GM21619 (cell line): Measurements from ENCODE around the gene SNX27.
"Not testable (repeated sequence)": the region's sequence is repeated elsewhere in the genome, so short reads cannot be mapped to it uniquely, and the experiment has no call there.

Experiments
- ATAC-seq: cut with Tn5 transposase; IDR thresholded peaks from one replicate; pipeline ENCODE4 v1.9.1; 2021; ENCODE audit not compliant: unreplicated experiment

Gene SNX27

DNA sequence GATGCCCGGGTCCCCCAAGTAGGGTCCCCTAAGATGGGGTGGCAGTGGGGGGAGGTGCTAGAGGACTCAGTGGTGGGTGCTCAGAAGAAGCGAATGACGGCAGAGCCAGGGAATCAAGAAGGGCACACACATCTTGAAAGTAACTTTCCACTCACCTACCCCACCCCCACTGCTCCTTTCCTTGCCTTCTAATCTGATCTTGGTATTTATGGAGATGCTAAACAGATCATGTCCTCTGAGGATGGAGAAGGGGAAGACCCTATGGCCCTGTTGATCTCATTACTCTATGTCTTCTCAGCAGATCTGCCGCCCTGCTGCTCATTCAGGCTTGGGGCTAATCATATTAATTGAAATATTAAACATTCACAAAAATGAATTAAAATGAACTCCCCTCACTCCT is 106.8 kb downstream of the SNX27 start:
- no peak for ATAC-seq

- ATAC-seq, result no peak
These were observed 108.3 kb downstream of the SNX27 start for GRCh38 chr1:151720125-151720524.

- ATAC-seq, result no peak
These were observed 108.7 kb downstream of the SNX27 start for GRCh38 chr1:151720554-151720953.

GRCh38 chr1:151720974-151721787 is 109.3 kb downstream of the SNX27 start, which contains the start of gene RIIAD1:
Gene RIIAD1, plus strand, starts transcription at chr1:151721522. Its CDS starts 15 bp downstream, at chr1:151721537.
- no peak for ATAC-seq

GRCh38 chr1:151721788-151722510 is 110.1 kb downstream of the SNX27 start:
- no peak for ATAC-seq

- ATAC-seq, result no peak
These were observed 112.0 kb downstream of the SNX27 start for GRCh38 chr1:151723726-151724370.

GRCh38 chr1:151728151-151729054 is 116.6 kb downstream of the SNX27 start:
- ATAC-seq, result no peak

DNA sequence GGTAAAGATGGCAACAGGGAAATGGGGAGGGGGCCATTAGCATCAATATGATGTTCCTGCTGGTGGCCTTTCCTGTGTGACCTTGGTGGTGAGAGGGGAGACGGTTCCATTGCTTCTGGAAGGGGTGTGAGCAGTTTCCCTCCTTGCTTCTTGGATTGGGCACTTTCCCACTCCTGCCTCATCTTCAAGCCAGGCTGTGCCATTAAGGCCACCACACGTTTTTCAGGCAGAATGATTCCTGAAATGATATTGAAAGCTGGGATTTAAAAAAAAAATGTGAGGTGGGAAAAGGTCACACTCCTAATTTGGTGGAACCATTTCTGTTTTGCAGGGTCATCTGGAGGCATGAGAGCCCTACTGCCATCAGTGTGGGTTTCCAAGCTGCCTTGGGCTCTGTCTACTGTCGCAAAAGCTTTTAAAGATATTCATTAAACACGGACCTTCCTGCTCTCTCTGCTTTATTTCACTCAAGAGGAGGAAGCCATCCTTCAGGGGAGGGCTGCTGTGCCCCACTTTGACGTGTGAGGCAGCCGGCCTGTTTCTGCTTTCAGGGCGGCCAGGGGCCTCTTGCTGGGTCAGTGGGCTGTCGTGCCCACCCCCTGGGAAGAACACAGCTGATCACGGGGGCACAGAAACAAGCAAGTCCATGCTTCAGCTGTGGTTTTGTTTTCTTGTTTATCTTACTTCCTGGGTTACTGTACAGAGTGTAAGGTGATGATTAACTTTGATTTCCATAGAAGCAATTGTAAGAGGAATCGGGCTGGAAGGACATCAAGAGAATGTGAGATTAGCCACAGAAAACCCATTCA is 117.5 kb downstream of the SNX27 start:
- no peak for ATAC-seq

GRCh38 chr1:151729966-151730291 is 118.1 kb downstream of the SNX27 start:
- no peak for ATAC-seq

- ATAC-seq, result no peak
These were observed 121.3 kb downstream of the SNX27 start for GRCh38 chr1:151733126-151733525.

- not testable (repeated sequence) for ATAC-seq
These were observed 122.1 kb downstream of the SNX27 start for GRCh38 chr1:151733995-151734394.

DNA sequence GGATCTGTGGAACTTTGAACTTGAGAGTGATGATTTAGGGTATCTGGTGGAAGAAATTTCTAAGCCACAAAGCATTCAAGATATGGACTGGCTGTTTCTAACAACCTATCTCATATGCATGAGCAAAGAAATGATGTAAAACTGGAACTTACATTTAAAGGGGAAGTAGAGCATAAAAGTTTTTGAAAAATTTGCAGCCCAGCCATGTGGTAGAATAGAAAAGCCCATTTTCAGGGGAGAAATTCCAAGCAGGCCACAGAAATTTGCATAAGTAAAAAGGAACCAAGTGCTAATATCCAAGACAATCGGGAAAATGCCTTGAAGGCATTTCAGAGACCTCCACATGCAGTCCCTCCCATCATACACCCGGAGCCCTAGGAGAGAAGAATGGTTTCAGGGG is 125.2 kb downstream of the SNX27 start:
- ATAC-seq, result no peak

GRCh38 chr1:151737479-151737878 is 125.6 kb downstream of the SNX27 start:
- no peak for ATAC-seq

GRCh38 chr1:151739590-151740355 is 127.9 kb downstream of the SNX27 start:
- no peak for ATAC-seq

- ATAC-seq, result no peak
These were observed 129.7 kb downstream of the SNX27 start for GRCh38 chr1:151741516-151741915.
